HG03280 (cell line): Measurements from ENCODE around the gene NMRAL1.

ENCODE experiments used
- ATAC-seq: cut with Tn5 transposase; IDR thresholded peaks from one replicate; pipeline ENCODE4 v1.9.1; 2021; ENCODE audit warnings: mild to moderate bottlenecking, moderate library complexity; ENCODE audit not compliant: unreplicated experiment

NMRAL1 gene

DNA sequence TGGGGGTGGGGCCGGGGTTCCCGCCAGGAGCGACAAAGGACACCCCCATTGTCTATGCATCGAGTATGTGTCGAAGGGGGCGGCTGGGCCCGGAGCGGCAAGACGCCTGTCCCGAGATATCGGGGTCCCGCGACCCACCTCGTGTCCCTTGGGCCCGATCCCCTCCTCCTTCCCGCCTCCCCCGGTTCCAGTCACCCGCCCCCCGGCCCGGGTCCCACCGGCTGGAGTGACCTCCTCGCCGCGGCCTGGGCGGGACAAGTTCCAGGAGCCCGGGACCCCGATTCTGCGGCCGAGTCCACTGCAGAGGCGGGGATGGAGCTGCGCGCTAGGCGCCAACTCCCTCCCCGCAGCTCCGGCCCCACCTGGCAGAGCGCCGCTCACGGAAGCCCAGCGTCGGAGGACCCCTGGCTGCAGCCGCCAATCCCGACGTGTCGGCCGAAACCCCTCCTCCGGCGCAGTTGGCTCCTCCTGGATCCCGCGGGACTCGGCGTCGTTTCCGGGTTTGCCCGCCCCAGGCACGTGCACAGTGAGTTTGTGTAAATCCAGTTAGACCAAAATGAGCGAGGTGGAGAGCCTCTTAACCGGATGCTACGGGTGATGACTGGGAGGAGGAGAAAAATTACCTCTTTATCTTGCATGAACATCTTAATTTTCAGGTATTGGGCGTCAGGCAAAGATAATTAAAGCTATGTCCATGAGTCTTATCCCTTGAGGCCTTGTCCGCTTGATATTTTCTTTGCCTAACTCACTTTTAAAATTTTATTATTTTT, at the start of gene NMRAL1:
NMRAL1 (minus strand) TSS at position 434 of the 770 bp plus-strand sequence. CDS start 493 bp downstream, outside the sequence.
- ATAC-seq, result no peak

DNA sequence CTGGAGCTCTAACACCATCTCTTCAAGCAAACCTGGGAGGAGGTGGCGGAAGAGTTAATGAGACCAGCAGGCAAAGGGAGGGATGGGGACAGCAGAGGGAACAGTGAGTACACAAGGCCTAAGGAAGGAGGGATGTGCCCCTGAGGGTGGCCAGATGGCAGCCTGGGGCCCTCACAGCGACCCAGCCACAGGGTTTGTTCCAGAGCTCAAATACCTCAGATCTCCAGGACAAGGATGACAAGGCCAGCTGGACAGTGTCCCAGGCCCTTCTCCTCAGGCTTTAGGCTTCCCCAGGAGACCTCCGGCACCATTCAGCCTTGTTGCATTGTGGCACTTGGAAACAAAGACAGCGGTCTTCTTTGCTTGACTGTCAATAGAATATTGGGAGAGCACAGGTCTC, 49.3 kb upstream of the NMRAL1 start:
- no peak for ATAC-seq

GRCh38 chr16:4522051-4522581, 47.7 kb upstream of the NMRAL1 start:
- no peak for ATAC-seq

GRCh38 chr16:4520913-4521312, 46.5 kb upstream of the NMRAL1 start:
- no peak for ATAC-seq

GRCh38 chr16:4519274-4520058, 45.0 kb upstream of the NMRAL1 start:
- ATAC-seq, result no peak

GRCh38 chr16:4517812-4518680, 43.6 kb upstream of the NMRAL1 start:
- ATAC-seq, result no peak

- ATAC-seq, result peak; percentile 54
Measured at GRCh38 chr16:4515611-4516233, 41.3 kb upstream of the NMRAL1 start.

DNA sequence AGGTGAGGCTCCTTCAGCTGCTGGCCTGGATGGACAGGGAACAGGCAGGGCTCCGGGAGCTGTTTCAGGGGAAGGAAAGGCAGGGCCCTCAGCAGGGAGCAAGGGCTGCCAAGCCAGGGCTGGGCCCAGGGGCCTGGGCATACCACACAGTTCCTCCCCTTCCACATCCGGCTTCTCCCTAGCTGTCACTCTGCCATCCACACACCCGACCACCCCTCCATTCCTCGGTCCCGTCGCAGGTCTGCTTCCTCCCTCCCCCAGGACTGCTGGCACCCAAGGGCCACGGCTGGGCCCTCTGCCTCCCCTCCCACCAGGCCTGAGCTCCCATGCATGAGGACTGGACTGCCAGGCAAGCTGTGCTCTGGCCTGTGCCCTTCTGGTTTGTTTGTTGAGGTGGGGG, 40.2 kb upstream of the NMRAL1 start:
- ATAC-seq, result no peak

DNA sequence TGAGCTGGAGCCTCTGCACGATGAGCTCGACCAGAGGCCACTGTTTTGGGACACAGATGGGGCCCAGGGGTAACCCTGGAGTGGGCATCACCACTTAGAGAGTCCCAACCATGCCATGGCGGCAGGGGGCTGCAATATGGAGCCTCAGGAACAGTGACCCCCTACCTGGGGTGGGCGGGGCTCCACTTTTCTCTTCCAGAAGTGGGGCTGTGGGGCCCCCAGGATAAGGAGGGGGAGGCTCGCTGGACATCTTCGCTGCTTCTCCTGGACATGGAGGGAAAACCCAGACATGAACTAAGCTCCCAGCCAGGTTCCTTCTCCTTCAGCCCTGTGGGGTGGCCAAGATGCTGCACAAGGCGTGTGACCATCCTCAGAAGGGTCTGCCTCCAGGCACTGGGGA, 39.5 kb upstream of the NMRAL1 start:
- ATAC-seq, result no peak

DNA sequence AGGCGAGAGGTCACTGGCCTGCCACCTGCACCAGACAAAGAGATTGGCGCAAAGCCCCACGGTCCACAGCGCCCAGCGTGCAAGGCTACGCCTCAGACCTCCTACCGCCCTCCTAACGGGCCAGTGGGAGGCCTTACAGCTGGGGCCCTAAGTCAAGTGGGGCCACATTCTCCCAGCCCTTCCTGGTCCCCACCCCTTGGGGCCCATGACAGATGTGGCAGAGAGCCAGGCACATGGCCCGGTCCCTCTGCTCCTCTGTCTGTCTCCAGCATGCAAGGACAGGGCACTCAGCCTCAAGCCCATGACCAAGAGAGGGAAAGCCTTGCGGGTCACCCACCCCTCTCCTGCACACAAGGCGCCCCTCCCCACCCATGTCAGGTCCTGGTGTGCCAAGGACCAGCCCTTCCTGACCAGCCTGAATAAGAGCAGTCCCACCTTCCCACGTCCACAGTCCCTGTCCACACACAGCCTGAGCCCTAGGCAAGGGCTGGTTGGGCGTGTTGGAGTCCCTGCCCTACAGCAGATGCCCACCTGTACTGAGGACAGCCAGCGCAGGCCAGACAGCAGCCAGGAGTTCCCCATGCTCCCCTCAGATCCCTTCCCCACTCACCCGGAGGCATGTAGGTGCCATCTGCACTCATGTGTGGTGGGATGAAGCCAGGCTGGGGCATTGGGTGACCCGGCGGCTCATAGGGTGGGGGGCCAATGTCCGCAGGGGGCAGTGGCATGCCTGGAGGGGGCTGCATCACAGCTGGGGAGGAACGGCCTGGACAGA, 38.8 kb upstream of the NMRAL1 start:
- ATAC-seq, result no peak

- no peak for ATAC-seq
Measured at GRCh38 chr16:4512473-4512872, 38.0 kb upstream of the NMRAL1 start.

GRCh38 chr16:4511441-4512082, 37.1 kb upstream of the NMRAL1 start:
- ATAC-seq, result no peak

GRCh38 chr16:4510747-4511426, 36.5 kb upstream of the NMRAL1 start:
- ATAC-seq, result no peak

DNA sequence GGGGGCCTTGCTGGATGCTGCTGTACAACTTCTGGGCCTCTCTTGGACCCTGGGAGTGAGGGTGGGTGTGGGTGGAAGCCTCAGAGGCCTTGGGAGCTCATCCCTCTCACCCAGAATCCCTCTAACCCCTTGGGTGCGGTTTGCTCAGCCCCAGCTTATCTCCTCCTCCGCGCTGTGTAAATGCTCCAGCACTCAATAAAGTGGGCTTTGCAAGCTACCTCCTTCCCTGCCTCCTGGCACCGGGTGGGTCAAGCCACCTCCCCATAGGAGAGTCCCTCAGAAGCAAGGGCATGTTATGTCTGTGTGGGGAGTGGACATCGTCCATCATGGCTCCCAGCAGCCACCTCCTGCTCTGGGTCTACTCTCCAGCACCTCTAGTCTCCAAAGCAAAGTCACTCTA, 35.7 kb upstream of the NMRAL1 start:
- no peak for ATAC-seq

DNA sequence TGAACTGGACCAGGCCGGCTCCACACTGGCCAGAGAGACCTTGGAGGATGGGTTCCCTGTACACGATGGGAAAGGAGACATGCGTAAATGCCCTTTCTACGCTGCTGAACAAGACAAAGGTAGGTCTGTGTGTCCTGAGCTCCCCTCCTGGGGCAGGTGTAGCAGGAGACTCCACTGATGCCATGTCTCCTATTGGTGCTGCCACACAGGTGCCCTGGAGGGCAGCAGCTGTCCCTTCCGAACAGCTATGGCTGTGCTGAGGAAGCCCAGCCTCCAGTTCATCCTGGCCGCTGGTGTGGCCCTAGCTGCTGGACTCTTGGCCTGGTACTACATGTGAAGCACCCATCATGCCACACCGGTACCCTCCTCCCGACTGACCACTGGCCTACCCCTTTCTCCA, 35.0 kb upstream of the NMRAL1 start:
- ATAC-seq, result no peak

GRCh38 chr16:4508806-4509205, 34.4 kb upstream of the NMRAL1 start:
- no peak for ATAC-seq

DNA sequence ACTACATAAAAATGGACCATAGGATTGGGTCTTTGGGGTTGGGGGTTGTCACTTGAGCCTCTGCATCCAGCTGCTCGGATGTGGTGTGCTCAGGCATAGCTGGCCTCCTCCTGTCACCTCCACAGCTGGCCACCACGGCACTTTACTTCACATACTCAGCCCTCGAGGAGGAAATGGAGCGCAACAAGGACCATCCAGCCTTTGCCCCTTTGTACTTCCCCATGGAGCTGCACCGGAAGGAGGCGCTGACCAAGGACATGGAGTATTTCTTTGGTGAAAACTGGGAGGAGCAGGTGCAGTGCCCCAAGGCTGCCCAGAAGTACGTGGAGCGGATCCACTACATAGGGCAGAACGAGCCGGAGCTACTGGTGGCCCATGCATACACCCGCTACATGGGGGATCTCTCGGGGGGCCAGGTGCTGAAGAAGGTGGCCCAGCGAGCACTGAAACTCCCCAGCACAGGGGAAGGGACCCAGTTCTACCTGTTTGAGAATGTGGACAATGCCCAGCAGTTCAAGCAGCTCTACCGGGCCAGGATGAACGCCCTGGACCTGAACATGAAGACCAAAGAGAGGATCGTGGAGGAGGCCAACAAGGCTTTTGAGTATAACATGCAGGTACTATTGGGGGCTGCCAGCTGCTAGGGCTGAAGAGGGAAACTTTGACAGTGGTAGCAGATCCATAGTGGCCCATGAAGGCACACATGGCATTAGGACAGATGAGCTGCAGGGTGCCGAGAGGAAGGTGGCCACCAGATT, 33.3 kb upstream of the NMRAL1 start:
- no peak for ATAC-seq

GRCh38 chr16:4506450-4506849, 32.0 kb upstream of the NMRAL1 start:
- ATAC-seq, result peak; percentile 57
